ENCODE results near the gene ESRRA.

GRCh38 chr11:64342869-64343745, 37.8 kb downstream of the ESRRA start:
- TF ChIP-seq, protein P1, sequence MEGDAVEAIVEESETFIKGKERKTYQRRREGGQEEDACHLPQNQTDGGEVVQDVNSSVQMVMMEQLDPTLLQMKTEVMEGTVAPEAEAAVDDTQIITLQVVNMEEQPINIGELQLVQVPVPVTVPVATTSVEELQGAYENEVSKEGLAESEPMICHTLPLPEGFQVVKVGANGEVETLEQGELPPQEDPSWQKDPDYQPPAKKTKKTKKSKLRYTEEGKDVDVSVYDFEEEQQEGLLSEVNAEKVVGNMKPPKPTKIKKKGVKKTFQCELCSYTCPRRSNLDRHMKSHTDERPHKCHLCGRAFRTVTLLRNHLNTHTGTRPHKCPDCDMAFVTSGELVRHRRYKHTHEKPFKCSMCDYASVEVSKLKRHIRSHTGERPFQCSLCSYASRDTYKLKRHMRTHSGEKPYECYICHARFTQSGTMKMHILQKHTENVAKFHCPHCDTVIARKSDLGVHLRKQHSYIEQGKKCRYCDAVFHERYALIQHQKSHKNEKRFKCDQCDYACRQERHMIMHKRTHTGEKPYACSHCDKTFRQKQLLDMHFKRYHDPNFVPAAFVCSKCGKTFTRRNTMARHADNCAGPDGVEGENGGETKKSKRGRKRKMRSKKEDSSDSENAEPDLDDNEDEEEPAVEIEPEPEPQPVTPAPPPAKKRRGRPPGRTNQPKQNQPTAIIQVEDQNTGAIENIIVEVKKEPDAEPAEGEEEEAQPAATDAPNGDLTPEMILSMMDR (CRISPR knock-in tag; IDR thresholded peaks at IDR 0.05) = no peak
- TF ChIP-seq ZNF530 (CRISPR knock-in tag; IDR thresholded peaks at IDR 0.05; ENCODE audit: low read depth) = no peak
- TF ChIP-seq, protein P2, sequence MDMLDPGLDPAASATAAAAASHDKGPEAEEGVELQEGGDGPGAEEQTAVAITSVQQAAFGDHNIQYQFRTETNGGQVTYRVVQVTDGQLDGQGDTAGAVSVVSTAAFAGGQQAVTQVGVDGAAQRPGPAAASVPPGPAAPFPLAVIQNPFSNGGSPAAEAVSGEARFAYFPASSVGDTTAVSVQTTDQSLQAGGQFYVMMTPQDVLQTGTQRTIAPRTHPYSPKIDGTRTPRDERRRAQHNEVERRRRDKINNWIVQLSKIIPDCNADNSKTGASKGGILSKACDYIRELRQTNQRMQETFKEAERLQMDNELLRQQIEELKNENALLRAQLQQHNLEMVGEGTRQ (IDR thresholded peaks at IDR 0.05; ENCODE audit: low read depth, low read length) = no peak
- TF ChIP-seq, protein P2 (CRISPR knock-in tag; IDR thresholded peaks at IDR 0.05; ENCODE audit: borderline replicate concordance) = no peak
